Hematopoietic multipotent progenitor cell treated with erythropoietin and hydrocortisone succinate and interleukin-3 and kit ligand, for 17 days (in vitro differentiated cells): Measurements from ENCODE around the gene UGGT1.
A peak's percentile ranks its signal among the peaks of the same experiment; 100 is the strongest.
"Not testable (repeated sequence)": the region's sequence is repeated elsewhere in the genome, so short reads cannot be mapped to it uniquely, and the experiment has no call there.

ENCODE experiments used
- DNase-seq: peaks from one replicate; pipeline ENCODE4 v3.0.0-alpha.2; 2015; ENCODE audit warnings: low spot score

The UGGT1 gene

DNA sequence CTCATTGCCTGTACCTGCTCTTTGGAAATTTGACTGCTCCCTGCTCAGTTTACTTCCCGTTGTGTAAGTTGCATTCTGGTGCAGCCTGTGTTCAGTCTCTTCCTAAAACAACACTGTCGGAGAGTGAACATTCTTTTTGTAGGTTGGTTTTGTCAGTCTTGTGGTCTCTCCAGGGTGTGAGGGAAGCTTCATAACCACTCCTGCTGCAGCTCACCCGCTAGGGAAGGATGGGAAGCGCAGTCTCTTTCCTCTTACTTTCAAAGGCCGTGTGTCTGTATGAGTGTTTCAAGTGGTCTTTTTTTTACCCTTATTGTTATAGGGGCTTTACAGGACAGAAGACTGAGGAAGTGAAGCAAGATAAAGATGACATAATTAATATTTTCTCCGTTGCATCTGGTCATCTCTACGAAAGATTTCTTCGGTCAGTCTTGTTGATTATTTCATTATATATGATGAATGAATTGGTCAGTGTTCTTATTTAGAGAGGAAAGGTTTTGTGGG is 87.2 kb downstream of the UGGT1 start:
- no peak for DNase-seq

DNA sequence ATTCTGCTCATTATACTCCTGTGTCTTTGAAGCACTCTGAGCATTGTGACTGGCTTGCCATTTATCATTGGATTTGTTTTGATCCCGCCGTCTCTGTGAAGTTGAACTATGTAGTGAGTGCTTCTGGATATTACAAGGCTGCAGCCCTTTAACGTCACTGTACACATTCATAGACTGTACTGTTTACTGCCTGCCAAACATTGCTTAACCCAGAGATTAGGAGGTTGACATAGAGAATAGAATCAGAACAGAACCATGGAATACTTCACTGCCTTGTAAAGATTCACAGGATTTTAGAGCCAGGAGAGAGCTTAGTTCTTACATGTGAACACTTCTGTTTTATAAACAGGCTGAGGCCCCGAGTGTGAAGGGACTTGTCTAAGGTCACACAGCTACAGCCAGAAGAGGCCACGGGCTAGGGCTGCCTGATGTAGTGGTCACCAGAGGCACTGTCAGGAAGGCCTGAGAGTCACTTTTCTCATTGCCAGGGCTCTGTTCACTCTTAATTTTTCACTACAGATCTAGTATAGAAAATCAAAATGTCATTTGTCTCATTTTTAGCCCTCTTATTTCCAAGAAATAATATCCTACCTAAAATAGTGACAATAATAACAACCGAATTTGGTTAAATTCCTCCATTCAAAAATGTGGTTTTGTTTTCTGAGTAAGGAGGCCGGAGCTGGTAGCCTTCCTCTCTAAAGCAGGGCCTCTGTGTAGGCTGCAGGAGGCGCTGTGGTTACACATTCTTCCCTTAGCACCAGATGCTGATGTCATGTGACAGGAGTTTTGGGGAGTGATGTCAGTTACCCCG is 87.9 kb downstream of the UGGT1 start:
- peak; percentile 64 for DNase-seq

DNA sequence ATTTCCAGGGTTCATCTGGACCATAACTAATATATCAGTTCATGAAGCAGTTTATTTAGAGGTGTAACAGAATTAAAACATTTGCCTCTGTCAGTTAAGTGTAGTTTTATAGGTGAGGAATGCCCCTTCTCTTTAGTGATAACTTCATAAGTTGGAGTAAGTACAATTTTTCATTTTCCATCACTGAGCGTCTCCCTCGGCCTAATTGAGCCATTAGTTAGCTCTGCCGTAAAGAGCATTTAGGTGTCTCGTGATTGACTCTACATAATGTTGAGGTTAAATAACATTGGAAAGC is 88.4 kb downstream of the UGGT1 start:
- DNase-seq = no peak

DNA sequence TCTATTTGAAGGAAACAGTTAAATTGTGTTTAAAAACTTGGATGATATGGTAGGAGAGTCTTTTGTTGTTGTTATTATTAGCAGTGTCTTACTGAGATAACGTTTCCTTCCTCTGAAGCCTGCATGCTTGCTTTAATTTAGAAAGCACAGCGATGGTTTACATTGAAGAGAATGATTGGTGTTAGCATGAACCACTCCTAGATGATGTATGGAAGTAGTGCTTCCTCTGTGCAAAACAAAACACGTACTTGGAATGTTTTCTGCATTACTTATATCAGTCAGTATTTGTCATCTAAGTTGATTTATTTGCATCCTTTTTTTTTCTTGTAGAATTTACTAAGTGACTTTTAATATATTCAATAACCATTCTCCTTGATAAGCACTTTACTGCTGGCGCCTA is 89.0 kb downstream of the UGGT1 start:
- DNase-seq = no peak

DNA sequence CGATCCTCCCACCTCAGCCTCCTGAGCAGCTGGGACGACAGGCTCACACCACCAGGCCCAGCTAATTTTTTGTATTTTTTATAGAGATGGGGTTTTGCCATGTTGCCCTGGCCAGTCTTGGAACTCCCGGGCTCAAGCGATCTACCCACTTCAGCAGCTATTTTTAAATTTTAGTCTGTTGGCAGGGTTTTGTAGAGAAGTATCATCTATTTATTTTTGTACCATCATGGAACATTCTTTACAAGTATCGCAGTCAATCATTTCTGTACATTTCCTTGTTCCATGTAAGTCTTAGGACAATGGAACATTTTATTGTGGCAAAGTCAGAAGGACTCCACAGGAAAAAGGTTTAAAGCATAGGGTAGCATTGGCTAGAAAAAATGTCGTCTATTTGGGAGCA is 94.6 kb downstream of the UGGT1 start:
- DNase-seq = no peak

DNA sequence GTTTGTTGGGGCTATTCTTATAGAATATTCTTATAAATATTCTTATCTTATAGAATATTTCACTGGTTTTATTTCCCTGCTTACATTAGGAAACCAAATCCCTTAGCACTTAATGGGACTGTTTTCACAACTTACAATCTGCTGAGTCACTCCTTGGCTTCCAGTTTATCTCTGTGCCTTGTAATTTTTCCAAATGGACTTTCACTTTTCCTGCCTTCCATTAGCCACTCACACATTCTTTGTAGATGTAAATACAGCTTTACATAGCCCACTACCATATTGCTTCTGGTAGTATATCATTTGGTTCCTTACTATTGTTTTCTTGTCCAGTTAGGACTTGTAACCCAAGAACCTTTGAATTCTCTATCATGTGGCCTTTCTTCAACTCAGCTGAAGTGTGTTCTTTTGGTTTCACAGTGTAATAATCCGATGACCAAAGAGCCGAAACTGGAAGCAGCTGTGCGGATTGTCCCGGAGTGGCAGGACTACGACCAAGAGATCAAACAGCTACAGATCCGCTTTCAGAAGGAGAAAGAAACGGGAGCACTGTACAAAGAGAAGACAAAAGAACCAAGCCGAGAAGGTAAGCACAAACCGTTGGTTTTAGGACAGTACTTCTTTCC is 96.1 kb downstream of the UGGT1 start:
- peak; percentile 58 for DNase-seq

DNA sequence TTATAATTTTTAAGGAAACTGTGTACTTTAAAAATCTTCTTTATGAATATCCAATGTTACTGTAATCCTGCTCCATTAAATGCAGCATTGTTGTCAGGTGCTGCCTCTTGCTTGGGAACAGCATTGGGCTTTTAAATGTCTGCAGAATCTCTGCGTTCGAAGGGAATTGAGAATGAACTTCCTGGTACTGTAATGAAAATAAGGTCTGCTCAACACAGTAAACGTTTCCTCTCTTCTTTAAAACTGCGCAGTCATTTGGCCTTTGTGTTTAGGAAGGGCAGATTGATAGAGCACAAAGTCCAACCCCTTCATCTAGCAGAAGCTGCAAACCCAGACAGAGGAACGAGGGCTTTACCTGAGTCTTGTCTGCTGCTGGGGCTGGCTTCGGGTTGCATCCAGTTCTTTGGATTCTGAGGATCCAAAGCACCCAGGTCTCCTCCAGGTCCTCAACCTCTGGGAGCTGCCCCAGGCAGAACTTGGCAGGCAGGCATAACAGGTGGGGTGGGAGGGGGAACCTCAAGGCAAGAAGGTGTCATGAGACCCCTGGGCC is 104.5 kb downstream of the UGGT1 start:
- DNase-seq = no peak

DNA sequence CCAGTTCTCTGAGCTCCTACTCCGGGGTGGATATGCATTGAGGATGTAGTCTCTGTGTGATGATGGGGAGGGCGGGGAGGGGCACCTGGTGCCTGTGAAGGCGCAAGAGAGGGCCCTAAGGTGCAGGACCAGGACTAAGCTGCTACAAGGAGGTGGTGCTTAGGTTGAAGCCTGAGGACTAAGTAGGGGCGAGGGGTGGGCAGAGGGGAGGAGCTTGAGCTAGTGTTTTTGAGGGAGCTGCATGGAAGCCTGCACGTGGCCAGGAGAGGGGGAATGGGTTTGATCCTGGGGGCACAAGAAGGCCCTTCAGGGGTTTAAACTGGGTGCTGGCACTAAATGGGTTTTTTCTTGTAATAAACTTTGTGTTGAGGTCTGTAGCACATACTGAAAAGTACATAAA is 105.0 kb downstream of the UGGT1 start:
- DNase-seq = no peak

DNA sequence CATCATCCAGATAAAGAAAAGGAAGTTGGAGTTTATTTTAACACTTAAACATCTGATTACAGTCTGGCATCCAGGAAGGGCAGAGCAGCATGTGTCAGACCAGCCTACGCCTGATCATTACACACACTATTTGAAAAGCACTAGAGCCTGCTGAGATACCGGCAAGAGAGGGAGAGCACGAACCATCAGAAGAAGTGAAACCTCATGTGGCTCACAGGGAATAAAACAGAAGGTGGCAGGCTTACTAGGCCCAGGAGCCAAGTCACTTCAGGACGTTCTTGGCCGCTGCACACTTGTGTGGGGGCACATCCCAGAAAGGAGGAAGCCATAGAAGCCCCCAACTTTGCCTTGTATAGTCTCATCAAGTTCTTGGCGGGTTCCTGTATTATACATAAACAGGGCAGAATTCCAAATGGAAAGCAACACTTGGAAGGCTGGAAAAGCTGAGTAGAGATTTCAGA is 105.5 kb downstream of the UGGT1 start:
- no peak for DNase-seq

DNA sequence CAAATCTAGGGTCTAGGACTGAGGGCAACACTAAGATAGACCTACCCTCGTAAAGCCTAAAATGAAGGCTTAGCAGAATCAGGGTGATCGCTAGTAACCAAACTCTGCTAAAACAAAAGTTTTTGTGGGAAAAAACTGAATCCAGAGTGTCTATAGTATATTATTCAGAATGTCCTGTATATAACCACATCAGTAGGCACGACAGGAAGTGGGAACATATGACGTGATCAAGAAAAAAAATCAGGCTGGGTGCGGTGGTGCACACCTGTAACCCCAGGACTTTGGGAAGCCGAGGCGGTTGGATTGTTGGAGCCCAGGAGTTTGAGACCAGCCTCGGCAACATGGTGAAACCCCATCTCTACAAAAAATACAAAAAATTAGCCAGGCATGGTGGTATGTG is 106.1 kb downstream of the UGGT1 start:
- no peak for DNase-seq

DNA sequence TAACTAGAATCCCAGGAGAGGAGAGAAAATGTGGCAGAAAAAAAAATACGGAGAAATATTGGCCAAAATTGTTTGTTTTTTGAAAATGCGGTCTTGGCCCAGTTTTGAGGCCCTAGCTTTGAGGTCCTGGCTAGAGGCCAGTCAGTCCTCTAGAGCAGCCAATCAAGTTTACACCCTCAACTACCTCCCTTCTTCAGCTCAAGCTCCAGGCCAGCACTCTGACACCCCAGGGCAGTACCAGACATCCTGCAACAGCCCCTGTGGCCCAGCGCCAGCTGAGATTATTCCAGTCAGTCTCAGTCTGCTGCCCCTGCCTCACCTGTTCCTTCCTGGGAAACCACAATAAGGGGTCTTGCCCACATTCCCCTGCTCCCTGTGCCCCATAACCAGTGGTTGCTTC is 107.7 kb downstream of the UGGT1 start:
- DNase-seq = no peak

DNA sequence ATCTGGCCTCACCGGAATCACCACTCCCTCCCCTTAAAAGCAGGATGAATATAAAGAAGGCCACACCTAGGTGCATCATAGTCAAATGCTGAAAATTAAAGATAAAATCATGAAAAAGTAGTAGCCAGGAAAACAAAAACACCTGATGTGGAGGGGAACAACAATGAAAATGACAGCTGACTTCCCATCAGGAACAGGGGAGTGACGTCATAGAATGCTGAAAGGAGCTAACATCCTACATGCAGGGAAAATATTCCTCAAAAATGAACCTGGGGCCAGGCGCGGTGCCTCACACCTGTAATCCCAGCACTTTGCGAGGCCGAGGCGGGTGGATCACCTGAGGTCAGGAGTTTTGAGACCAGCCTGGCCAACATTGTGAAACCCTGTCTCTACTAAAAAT is 108.1 kb downstream of the UGGT1 start:
- DNase-seq = no peak

DNA sequence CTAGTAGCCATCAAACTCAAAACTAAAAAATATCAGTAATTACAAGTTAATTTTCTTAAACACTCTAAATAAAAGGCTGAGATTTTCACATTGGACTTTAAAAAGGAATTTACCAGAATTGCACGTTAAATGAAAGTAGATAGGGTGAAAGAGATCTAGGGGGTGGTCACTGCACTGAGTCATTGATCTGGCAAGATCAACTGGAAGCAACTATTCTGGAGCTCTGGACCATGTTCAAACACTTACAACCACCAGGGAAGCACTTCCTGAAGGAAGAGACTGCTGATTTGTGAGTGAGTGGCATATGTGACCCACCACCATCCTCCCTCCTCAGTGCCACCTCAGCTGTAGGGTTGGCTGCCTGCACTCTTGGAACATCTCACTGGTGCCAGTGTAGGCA is 111.8 kb downstream of the UGGT1 start:
- no peak for DNase-seq

DNA sequence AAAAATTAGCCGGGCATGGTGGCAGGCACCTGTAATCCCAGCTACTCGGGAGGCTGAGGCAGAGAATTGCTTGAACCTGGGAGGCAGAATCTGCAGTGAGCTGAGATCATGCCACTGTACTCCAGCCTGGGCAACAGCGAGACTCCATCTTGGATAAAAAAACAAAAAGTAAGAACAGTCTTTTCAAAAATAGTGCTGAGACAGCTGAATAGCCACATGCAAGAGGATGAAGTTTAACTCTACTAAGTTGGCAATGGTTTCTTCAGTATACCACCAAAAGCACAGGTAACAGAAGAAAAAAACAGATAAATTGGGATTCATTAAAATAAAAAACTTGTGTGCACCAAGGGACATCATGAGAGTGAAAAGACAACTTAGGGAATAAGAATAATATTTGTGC is 115.2 kb downstream of the UGGT1 start:
- no peak for DNase-seq

DNA sequence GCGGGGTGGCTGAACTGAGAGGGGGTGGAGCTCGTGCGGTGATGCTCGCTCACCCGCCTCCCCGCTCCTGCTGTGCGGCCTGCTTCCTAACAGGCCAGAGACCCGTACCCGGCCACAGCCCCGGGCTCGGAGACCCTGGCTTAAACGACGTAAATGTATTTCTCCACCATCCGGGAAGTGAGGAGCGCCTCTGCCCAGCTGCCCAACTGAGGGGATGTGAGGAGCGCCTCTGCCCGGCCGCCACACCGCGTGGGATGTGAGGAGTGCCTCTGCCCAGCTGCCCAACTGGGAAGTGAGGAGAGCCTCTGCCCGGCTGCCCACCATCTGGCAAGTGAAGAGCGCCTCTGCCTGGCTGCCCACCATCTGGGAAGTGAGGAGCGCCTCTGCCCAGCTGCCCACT is 117.0 kb downstream of the UGGT1 start:
- no peak for DNase-seq

DNA sequence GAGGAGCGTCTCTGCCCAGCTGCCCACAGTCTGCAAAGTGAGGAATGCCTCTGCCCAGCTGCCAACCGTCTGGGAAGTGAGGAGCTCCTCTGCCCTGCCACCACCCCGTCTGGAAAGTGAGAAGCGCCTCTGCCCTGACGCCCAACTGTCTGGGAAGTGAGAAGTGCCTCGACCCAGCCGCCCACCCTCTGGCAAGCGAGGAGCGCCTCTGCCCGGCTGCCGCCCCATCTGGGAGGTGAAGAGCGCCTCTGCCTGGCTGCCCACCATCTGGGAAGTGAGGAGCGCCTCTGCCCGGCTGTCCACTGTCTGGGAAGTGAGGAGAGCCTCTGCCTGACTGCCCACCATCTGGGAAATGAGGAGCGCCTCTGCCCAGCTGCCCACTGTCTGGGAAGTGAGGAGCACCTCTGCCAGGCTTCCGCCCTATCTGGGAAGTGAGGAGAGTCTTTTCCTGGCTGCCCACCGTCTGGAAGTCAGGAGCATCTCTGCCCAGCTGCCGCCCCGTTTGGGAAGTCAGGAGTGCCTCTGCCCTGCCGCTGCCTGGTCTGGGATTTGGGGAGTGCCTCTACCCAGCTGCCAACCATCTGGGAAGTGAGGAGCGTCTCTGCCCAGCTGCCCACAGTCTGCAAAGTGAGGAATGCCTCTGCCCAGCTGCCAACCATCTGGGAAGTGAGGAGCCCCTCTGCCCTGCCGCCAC is 117.8 kb downstream of the UGGT1 start:
- not testable (repeated sequence) for DNase-seq

DNA sequence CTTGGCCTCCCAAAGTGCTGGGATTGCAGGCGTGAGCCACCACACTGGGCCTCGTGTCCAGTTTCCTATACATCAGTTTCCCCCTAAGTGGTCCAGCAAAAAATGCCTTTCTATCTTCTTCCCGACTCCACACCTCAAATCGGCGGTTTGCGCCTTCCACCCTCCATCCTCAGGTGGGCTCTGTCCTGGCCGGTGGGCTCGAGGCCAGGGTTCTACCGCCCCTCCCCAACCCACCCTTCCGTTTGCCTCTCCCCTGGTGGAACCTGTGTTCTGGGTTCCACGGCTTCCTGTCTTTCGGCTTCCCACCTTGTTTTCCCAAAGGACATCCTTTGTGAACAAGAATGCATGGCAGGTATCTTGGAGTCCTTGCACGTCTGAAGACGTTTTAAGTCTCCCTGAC is 123.3 kb downstream of the UGGT1 start:
- DNase-seq = no peak

DNA sequence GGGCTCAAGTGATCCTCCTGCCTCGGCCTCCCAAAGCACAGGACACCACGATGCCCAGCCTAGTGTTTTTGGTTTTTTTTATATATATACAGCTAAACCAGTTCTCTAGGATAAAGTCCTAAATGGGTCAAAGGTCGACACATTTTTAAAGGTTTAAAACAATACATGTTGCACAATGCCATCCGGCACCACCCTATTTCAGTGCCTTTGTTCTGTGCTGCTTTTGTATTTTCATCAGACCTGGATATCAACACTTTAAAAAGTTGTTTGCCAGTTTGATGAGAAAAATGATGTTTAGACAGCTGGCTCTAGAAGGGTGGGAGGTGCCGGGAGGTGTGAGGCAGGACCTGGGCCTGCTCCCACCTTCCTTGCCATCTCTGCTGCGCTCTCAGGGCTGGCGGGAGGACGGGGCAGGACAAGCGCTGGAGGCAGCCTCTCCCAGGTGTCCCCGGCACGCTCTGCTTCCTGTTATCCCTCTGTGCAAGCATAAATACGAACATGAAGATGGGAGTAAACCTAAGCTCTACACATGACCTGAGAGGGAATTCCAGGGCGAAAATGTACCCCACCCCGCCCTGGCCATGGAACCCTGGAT is 124.0 kb downstream of the UGGT1 start:
- no peak for DNase-seq

DNA sequence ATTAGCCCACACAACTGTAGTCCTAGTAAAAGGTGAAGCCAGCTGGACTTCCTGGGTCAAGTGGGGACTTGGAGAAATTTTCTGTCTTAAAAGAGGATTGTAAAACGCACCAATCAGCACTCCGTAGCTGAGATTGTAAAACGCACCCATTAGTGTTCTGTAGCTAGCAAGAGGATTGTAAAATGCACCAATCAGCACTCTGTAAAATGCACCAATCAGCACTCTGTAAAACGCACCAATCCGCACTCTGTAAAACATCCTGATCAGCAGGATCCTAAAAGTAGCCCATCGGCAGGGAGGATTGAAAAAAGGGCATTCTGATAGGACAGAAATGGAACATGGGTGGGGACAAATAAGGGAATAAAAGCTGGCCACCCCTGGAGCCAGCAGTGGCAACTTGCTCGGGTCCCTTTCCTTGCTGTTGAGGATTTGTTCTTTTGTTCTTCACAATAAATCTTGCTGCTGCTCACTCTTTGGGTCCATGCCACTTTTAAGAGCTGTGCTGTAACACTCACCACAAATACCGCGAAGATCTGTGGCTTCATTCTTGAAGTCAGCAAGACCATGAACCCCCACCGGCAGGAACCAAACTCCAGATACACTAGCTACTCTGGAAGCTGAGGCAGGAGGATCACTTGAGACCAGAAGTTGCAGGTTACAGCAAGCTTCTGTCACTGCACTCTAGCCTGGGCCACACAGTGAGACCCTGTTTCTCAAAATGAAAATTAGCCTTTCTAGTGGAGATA is 125.1 kb downstream of the UGGT1 start:
- DNase-seq = no peak

DNA sequence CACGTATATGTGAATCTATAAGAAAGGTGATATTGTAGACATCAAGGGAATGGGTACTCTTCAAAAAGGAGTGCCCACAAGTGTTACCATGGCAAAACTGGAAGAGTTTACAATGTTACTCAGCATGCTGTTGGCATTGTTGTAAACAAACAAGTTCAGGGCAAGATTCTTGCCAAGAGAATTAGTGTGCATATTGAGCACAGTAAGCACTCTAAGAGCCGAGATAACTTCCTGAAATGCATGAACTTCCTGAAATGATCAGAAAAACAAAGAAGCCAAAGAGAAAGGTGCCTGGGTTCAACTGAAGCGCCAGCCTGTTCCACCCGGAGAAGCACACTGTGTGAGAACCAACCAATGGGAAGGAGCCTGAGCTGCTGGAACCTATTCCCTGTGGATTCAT is 126.7 kb downstream of the UGGT1 start:
- DNase-seq = no peak

DNA sequence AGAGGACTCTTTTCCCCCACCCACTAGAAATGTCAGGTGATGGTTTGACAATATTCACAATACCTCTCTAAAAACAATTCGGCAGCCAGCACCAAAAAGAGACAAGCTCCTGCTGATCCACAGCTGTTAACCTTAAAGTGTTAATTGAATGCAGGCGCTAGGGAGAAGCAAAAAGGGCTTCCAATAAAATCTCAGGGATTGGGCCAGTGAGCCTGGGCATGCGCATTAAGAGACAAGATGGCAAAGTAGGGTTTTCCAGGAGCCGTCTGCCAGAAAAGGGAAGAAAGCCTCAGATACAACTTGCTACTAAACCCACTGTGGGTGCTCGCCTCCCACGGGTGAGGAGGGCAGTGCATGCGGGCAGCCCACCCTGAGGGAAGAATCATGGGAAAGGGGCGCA is 128.9 kb downstream of the UGGT1 start:
- DNase-seq = no peak

DNA sequence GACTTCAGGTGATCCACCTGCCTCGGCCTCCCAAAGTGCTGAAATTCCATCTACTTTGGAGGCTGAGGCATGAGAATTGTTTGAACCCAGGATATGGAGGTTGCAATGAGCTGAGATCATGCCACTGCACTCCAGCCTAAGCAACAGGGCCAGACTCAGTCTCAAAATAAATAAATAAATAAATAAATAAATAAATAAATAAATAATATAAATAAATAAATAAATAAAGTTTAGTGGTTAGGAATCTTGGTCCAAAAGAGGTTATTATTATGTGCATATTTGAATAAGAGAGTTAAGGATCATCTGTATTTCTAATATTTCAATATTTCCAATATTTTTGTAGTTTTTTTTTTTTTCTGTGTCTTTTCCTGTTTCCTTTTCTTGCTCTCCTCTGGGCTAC is 136.9 kb downstream of the UGGT1 start:
- DNase-seq = no peak
